Keratinocyte (primary cell): ENCODE results near the gene FHIT.

Experiments
- CTCF ChIP-seq, 3 experiments: IDR thresholded peaks in 1 of 3; conservative IDR thresholded peaks in 1 of 3; optimal IDR thresholded peaks in 1 of 3; 2 replicates in 2 of 3; 3 replicates in 1 of 3; pipeline versions ENCODE3 to v1.5.1; 2011; ENCODE audit warnings: low read length in 3 of 3, mild to moderate bottlenecking in 3 of 3, moderate library complexity in 2 of 3, control low read depth in 1 of 3, inconsistent platforms in 1 of 3; ENCODE audit not compliant: insufficient read depth in 2 of 3; ENCODE audit errors: extremely low read depth in 1 of 3
- EZH2 ChIP-seq: IDR thresholded peaks from one replicate; pipeline ENCODE4 v1.6.1; 2012; ENCODE audit warnings: inconsistent platforms, mild to moderate bottlenecking, low read length, moderate library complexity

GRCh38 chr3:61227799-61228198 lies 23.5 kb downstream of the FHIT start:
- no peak for TF ChIP-seq CTCF (optimal IDR thresholded peaks at IDR 0.05 in 1 of 3, IDR thresholded peaks at IDR 0.05 in 1 of 3, conservative IDR thresholded peaks at IDR 0.05 in 1 of 3; ENCODE audit: extremely low read depth in 1 of 3, insufficient read depth in 2 of 3, low read length in 3 of 3)
- no peak for TF ChIP-seq EZH2
